ENCODE data around the gene AGAP1. TPM values are rescaled to one million over a fixed set of nuclear protein-coding genes. Genes with fewer than 3 reads are reported as not detected.

AGAP1 gene
- total RNA-seq, 1 donor: 10.8 TPM

DNA sequence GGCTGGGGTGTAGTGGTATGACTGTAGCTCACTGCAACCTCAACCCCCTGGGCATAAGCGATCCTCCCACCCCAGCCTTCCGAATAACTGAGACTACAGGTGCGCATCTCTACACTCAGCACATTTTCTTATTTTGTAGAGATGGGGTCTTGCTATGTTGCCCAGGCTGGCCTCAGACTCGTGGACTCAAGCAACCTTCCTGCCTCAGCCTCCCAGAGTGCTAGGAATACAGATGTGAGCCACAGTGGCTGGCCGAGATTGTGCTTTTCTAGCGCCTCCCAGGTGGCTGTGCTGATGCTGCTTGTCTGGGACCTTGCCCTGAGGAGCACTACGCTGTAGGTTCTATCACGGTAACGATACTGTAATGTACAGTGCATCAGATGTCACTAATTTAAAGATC, 155.6 kb downstream of the AGAP1 start:
- TF ChIP-seq, protein P1, sequence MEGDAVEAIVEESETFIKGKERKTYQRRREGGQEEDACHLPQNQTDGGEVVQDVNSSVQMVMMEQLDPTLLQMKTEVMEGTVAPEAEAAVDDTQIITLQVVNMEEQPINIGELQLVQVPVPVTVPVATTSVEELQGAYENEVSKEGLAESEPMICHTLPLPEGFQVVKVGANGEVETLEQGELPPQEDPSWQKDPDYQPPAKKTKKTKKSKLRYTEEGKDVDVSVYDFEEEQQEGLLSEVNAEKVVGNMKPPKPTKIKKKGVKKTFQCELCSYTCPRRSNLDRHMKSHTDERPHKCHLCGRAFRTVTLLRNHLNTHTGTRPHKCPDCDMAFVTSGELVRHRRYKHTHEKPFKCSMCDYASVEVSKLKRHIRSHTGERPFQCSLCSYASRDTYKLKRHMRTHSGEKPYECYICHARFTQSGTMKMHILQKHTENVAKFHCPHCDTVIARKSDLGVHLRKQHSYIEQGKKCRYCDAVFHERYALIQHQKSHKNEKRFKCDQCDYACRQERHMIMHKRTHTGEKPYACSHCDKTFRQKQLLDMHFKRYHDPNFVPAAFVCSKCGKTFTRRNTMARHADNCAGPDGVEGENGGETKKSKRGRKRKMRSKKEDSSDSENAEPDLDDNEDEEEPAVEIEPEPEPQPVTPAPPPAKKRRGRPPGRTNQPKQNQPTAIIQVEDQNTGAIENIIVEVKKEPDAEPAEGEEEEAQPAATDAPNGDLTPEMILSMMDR (IDR thresholded peaks at IDR 0.05; ENCODE audit: insufficient read depth, low read depth, low read length): no peak
- DNase-seq (ENCODE audit: low read depth): no peak
- H3K4me3 ChIP-seq (ENCODE audit: low read depth, low read length): no peak overlapping the region

DNA sequence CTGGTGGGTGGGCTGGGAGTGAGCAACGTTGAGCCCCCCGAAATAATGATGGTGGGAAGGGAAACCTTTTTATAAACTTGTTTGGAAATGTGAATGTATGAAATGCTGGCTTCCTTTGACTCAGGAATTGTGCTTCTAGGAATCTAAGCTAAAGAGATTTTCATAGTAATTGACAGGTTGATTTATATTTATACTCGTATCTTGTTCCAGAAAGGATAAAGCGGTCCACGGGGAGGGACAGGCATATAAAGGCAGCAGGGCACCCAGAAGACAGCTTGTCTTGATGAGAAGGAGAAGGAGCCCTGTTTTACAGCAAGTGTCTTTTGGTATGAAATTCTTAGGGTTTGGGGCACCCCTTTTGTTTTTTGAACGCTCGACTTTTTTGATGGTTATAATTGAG, 157.8 kb downstream of the AGAP1 start:
- no peak overlapping the region for H3K4me3 ChIP-seq (ENCODE audit: low read depth, low read length)
- TF ChIP-seq, protein P1 (IDR thresholded peaks at IDR 0.05; ENCODE audit: insufficient read depth, low read depth, low read length): no peak
- no peak for DNase-seq (ENCODE audit: low read depth)

DNA sequence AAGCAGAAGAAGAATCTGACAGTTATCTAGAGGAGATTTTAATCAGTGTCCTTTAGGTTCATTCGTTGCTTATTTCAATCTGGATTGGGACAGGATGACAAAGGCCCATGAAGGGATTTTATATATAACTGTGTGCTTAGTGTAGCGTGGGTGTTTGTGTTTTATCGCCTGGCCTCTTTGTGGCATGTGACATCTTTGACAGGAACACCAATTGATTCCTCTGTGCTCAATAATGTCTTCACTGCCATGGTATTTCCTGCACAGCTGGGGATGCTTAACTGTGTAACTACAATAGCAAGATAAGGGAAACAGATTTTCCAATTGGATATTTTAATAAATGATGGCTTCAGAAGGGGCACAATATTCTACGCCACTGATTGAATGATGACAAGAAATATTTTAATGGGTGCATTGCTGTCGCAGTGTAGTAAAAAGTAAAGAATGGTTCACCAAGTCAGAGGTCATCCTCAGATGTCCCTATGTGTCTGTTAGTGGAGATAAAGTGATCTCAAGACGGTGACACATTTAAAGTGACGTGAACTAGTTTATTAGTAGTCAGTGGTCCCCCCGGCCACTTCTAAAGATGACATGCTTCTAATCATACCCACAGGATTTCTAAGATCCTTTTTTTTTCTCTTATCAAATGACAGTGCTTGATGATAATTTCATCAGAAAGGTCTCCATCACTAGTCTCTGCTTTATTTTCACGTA, 160.4 kb downstream of the AGAP1 start:
- no peak for DNase-seq (ENCODE audit: low read depth)
- TF ChIP-seq, protein P1 (IDR thresholded peaks at IDR 0.05; ENCODE audit: insufficient read depth, low read depth, low read length): no peak
- H3K4me3 ChIP-seq (ENCODE audit: low read depth, low read length): no peak overlapping the region

DNA sequence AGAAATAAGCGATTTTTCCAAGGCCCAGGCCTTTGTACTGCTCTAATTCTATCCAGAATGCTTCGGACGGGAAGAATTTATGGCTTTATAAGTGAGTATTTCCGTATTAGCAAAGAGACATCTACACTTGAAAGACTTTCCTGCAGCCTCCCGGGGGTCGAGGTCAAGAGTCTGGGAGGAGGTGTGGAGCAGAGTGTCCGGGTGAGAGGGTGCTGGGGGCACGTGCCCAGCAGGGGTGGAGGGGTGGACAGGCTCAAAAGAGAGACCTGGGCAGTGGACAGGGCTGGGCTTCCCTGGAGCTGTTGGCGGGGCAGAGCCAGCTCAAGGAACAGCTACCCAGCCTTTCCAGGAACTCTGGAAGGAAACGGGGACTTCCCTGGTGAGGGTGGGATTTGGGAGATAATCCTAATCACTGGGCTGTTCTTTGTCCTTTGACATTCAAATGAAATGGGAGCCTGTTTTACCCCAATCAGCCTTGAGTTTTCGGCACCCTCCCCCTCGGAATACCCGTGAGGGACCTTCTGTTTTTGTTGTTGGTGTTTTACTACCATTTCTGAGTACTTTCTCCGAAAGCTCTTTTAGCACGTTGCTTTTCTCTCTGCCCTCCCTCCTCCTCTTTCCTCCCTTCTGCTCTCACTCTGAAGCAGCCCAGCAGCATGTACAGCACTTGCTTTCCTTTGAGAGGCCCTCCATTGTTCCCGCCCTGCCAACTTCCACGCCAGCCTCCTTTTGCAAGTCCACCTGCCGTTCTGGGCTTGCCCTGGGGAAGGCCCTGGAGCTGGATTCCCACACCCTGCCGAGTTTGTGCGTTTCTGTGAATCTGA, 164.7 kb downstream of the AGAP1 start:
- no peak overlapping the region for H3K4me3 ChIP-seq (ENCODE audit: low read depth, low read length)
- DNase-seq (ENCODE audit: low read depth): no peak
- TF ChIP-seq, protein P1 (IDR thresholded peaks at IDR 0.05; ENCODE audit: insufficient read depth, low read depth, low read length): no peak

DNA sequence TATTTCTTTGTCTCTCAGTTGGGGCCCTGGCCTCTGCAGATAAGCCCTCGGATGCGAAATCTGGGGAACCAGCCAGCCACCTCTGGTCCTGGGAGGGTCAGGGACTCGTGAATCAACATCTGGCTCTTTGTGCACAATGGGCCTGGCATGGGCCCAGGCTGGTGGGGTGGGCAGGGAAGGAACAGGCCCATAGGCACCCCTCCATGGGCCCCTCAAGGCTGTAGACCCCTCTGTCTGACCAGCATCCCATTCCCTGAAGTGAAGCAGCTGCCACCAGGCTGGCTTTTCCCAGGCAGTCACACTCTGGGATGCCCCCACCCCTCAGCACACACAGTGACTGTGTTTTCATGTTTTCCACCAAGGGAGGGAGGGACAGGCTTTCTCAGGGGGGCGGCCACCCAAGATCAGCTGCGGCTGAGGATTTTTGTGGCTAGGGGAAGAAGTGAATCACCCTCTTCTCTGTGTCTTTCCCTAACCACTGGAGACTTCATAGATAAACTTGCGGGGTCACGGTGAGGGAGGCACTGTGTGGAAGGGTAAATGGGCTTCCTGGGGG, 166.0 kb downstream of the AGAP1 start:
- H3K4me3 ChIP-seq (ENCODE audit: low read depth, low read length): no peak overlapping the region
- TF ChIP-seq, protein P1 (IDR thresholded peaks at IDR 0.05; ENCODE audit: insufficient read depth, low read depth, low read length): no peak
- DNase-seq (ENCODE audit: low read depth): peak; percentile 90

DNA sequence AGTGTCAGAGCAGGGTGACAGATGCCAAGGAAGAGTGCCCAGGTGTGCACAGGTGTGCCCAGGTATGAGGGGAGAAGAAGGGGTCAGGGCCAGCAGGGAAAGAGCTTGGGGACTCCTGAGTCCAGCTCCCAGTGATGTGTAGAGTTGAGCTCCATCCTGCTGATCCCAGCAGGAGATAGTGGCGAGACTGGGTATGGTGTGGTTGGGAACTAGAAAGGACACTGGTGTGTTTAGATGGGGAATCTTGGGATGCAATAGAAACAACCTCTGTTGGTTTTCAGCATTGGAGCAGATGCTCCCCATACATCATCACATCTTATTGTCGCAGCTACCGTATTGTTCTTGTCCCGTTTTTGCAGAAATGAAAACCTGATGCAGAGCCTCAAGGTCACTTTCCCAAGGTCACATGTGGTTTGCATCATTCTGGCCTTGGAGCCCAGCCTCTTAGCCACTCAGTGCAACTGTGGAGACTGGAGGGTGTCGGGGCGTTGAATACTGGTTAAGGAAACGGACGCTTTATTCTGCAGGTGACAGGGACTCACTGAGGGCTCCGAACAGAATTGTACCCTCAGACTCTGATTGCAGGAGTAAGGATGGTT, 166.7 kb downstream of the AGAP1 start:
- TF ChIP-seq, protein P1 (IDR thresholded peaks at IDR 0.05; ENCODE audit: insufficient read depth, low read depth, low read length): no peak
- DNase-seq (ENCODE audit: low read depth): no peak
- H3K4me3 ChIP-seq (ENCODE audit: low read depth, low read length): no peak overlapping the region

Data from fibroblast of villous mesenchyme (primary cell).